ENCODE measurements around the gene C1orf198.

- TF ChIP-seq POLR2A (IDR thresholded peaks at IDR 0.05) = no peak
- peak; percentile 65 to 77 (median 74) for TF ChIP-seq CTCF (IDR thresholded peaks at IDR 0.05)
Observed at GRCh38 chr1:230917284-230918135, 49.2 kb upstream of the C1orf198 start.
